Astrocyte (in vitro differentiated cells and primary cell): ENCODE measurements around the gene PARVB. TPM values are rescaled to one million over a fixed set of nuclear protein-coding genes. Genes with fewer than 3 reads are reported as not detected.

ENCODE experiments used
- DNase-seq: peaks from one replicate; pipeline ENCODE4 v3.0.0-alpha.2; 2010; ENCODE audit warnings: low read depth
- FAIRE-seq: peaks from 2 replicates; lab custom pipeline; 2011; peaks lifted over from hg19 to GRCh38; lab: Jason Lieb, UNC
- H2AFZ ChIP-seq: 2 replicates; pipeline ENCODE4 v1.6.0; 2012; ENCODE audit warnings: low read depth, low read length, inconsistent platforms
- H3K27ac ChIP-seq: 2 replicates; pipeline ENCODE4 v1.5.1; 2011; ENCODE audit warnings: low read depth, low read length, inconsistent platforms
- H3K27me3 ChIP-seq: 2 replicates; pipeline ENCODE4 v1.6.0; 2011; ENCODE audit warnings: low read length, inconsistent platforms; ENCODE audit not compliant: insufficient read depth
- H3K36me3 ChIP-seq: 2 replicates; pipeline ENCODE4 v1.5.1; 2011; ENCODE audit warnings: low read length, inconsistent platforms; ENCODE audit not compliant: insufficient read depth
- H3K4me1 ChIP-seq: 2 replicates; pipeline ENCODE4 v1.5.1; 2011; ENCODE audit warnings: low read length, inconsistent platforms; ENCODE audit not compliant: insufficient read depth
- H3K4me2 ChIP-seq: 2 replicates; pipeline ENCODE4 v1.6.0; 2012; ENCODE audit warnings: low read length, inconsistent platforms
- H3K4me3 ChIP-seq: 2 replicates; pipeline ENCODE4 v1.5.1; 2011; ENCODE audit warnings: low read depth, mild to moderate bottlenecking, low read length, inconsistent platforms; ENCODE audit not compliant: insufficient read depth
- H3K79me2 ChIP-seq: 2 replicates; pipeline ENCODE4 v1.6.0; 2012; ENCODE audit warnings: mild to moderate bottlenecking, low read length, inconsistent platforms; ENCODE audit not compliant: insufficient read depth
- H3K9ac ChIP-seq: 2 replicates; pipeline ENCODE4 v1.6.0; 2012; ENCODE audit warnings: mild to moderate bottlenecking, low read length, inconsistent platforms
- H3K9me3 ChIP-seq: 2 replicates; pipeline ENCODE4 v1.5.1; 2012; ENCODE audit warnings: low read depth, mild to moderate bottlenecking, low read length, inconsistent platforms; ENCODE audit not compliant: insufficient read depth
- H4K20me1 ChIP-seq: 2 replicates; pipeline ENCODE4 v1.6.0; 2012; ENCODE audit warnings: low read length, inconsistent platforms; ENCODE audit not compliant: insufficient read depth
- H3K27ac Mint-ChIP-seq: one replicate; pipeline ENCODE4 v1.8.0; 2021; ENCODE audit warnings: mild to moderate bottlenecking, mixed read lengths; ENCODE audit not compliant: unreplicated experiment
- H3K27me3 Mint-ChIP-seq: one replicate; pipeline ENCODE4 v1.8.0; 2021; ENCODE audit warnings: low read depth, mixed read lengths; ENCODE audit not compliant: unreplicated experiment
- H3K36me3 Mint-ChIP-seq: one replicate; pipeline ENCODE4 v1.8.0; 2021; ENCODE audit warnings: low read depth, mixed read lengths; ENCODE audit not compliant: unreplicated experiment
- H3K4me1 Mint-ChIP-seq: one replicate; pipeline ENCODE4 v1.8.0; 2021; ENCODE audit warnings: low read depth, mixed read lengths; ENCODE audit not compliant: unreplicated experiment
- H3K4me3 Mint-ChIP-seq: one replicate; pipeline ENCODE4 v1.8.0; 2021; ENCODE audit warnings: mild to moderate bottlenecking, moderate library complexity, mixed read lengths; ENCODE audit not compliant: unreplicated experiment
- H3K9me3 Mint-ChIP-seq: one replicate; pipeline ENCODE4 v1.8.0; 2021; ENCODE audit warnings: mild to moderate bottlenecking, mixed read lengths; ENCODE audit not compliant: unreplicated experiment
- EZH2 ChIP-seq: IDR thresholded peaks from 2 replicates; pipeline ENCODE4 v1.6.1; 2012; ENCODE audit warnings: mild to moderate bottlenecking, low read length, inconsistent platforms; ENCODE audit not compliant: insufficient read depth
- total RNA-seq: library from RNA; stranded (reverse); gene quantifications from 2 replicates; pipeline ENCODE4 v1.2.1, GENCODE V29; 2021
- TF ChIP-seq, protein P1 (sequence below): IDR thresholded peaks from 2 replicates; pipeline ENCODE4 v1.5.1; 2011; ENCODE audit warnings: low read depth, mild to moderate bottlenecking, inconsistent platforms, low read length, moderate library complexity; ENCODE audit not compliant: insufficient read depth

Gene PARVB
- total RNA-seq, 1 donor from 2014 or later, result 22.0 TPM

DNA sequence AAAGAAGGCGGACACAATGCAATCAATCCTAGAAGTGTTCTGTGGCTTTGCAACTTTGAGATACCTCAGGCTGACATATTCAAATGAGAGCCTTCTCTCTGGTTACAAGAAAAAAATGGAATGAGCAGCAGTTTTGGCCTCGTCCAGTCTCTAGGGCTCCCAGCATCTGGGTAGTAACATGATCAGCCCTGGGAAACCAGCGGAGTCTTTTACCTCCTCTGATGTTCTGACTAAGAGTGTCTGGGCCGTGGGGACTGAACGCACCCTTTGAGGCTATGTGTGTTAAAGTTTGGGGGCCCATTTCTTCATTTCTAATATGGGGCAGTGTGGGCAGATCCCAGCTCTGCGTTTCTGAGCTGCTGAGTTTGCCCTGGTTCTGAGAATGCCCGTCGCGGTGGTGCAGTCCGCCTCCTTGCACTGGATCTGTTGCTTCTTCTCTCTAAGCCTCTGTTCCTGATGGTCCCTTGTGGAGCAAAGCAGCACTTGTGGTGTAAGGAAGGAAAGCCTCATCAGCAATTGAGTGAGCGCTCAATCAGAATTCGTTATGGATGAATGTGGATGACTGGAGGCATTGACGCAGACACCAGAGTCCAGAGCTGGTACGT is 8.1 kb downstream of the PARVB start:
- Mint-ChIP-seq H3K9me3 (no peaks in the 10 kb centered on the region), H3K36me3 (no peaks in the 10 kb centered on the region), H3K4me1 (peaks cover 14% of the 10 kb centered on the region), H3K27me3 (peaks cover 1% of the 10 kb centered on the region), H3K4me3 (no peak overlapping the region), H3K27ac (peak overlapping the region; percentile 75)
- Histone ChIP-seq H3K4me1 (peaks cover 10% of the 10 kb centered on the region), H3K9me3 (peaks cover 3% of the 10 kb centered on the region), H2AFZ (no peak overlapping the region), H3K36me3 (no peaks in the 10 kb centered on the region), H3K9ac (no peak overlapping the region), H3K27me3 (no peaks in the 10 kb centered on the region), H4K20me1 (peaks cover 14% of the 10 kb centered on the region), H3K4me3 (no peak overlapping the region), H3K27ac (no peak overlapping the region), H3K4me2 (no peak overlapping the region), H3K79me2 (peaks cover 64% of the 10 kb centered on the region)
- DNase-seq (peak; percentile 41), FAIRE-seq (no peak)
- TF ChIP-seq EZH2, result no peak
- TF ChIP-seq, protein P1, sequence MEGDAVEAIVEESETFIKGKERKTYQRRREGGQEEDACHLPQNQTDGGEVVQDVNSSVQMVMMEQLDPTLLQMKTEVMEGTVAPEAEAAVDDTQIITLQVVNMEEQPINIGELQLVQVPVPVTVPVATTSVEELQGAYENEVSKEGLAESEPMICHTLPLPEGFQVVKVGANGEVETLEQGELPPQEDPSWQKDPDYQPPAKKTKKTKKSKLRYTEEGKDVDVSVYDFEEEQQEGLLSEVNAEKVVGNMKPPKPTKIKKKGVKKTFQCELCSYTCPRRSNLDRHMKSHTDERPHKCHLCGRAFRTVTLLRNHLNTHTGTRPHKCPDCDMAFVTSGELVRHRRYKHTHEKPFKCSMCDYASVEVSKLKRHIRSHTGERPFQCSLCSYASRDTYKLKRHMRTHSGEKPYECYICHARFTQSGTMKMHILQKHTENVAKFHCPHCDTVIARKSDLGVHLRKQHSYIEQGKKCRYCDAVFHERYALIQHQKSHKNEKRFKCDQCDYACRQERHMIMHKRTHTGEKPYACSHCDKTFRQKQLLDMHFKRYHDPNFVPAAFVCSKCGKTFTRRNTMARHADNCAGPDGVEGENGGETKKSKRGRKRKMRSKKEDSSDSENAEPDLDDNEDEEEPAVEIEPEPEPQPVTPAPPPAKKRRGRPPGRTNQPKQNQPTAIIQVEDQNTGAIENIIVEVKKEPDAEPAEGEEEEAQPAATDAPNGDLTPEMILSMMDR, result no peak

DNA sequence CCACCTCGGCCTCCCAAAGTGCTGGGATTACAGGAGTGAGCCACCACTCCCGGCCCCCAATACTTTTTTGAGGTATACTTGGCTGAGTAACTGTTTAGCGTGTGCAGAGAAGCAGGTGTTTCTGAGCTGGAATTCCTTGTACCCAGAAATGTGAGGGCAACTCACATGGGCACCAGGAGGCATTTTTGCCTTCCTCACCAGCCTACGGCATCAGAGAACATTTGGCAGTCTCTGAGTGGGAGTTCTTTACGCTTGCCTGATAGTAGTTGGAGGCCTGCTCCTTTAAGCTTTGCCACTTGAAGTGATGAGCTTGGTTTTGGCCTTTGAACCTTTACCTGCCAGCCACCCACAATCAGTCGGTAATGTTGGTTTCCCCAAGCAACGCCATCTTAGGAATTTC is 9.2 kb downstream of the PARVB start:
- H3K4me3 ChIP-seq, result no peak overlapping the region
- Mint-ChIP-seq H3K9me3 (no peaks in the 10 kb centered on the region), H3K36me3 (no peaks in the 10 kb centered on the region), H3K4me3 (no peak overlapping the region), H3K4me1 (peaks cover 22% of the 10 kb centered on the region), H3K27me3 (no peaks in the 10 kb centered on the region), H3K27ac (peak overlapping the region; percentile 18)
- no peak for TF ChIP-seq EZH2
- TF ChIP-seq, protein P1, result no peak
- no peak overlapping the region for H3K9ac ChIP-seq
- H3K27ac ChIP-seq, result no peak overlapping the region
- FAIRE-seq (no peak), DNase-seq (no peak)
- peaks cover 16% of the 10 kb centered on the region for H4K20me1 ChIP-seq
- no peaks in the 10 kb centered on the region for H3K27me3 ChIP-seq
- no peak overlapping the region for H2AFZ ChIP-seq
- H3K36me3 ChIP-seq, result no peaks in the 10 kb centered on the region
- no peak overlapping the region for H3K4me2 ChIP-seq
- H3K9me3 ChIP-seq, result peaks cover 3% of the 10 kb centered on the region
- H3K79me2 ChIP-seq, result peaks cover 59% of the 10 kb centered on the region
- H3K4me1 ChIP-seq, result peaks cover 18% of the 10 kb centered on the region

DNA sequence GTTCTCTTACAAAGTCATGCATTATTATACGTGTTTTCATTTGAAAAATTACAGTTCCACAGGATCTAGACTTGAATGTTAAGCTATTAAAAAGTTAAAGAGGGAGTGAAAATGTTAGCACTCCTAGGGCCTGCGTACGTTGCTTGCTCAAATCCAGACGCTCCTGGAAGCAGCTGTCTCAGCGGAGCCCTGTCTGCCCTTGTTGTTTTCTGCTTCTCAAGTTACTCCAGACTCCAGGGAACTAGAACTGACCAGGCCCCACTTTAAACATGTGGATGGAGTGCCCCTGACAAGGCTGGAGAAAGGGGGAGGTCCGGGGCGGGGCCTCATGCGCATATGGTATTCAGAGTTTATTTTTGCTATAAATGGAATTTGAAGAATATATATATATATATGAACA is 9.6 kb downstream of the PARVB start:
- no peak overlapping the region for H3K27ac ChIP-seq
- no peaks in the 10 kb centered on the region for H3K36me3 Mint-ChIP-seq
- no peak overlapping the region for H3K4me2 ChIP-seq
- H3K27ac Mint-ChIP-seq, result no peak overlapping the region
- no peaks in the 10 kb centered on the region for H3K27me3 ChIP-seq
- no peak overlapping the region for H3K4me3 ChIP-seq
- H3K79me2 ChIP-seq, result peaks cover 55% of the 10 kb centered on the region
- H3K36me3 ChIP-seq, result no peaks in the 10 kb centered on the region
- peaks cover 23% of the 10 kb centered on the region for H3K4me1 Mint-ChIP-seq
- peaks cover 16% of the 10 kb centered on the region for H4K20me1 ChIP-seq
- H3K4me3 Mint-ChIP-seq, result no peak overlapping the region
- TF ChIP-seq EZH2, result no peak
- TF ChIP-seq, protein P1, result no peak
- DNase-seq, result no peak
- no peak overlapping the region for H2AFZ ChIP-seq
- no peak for FAIRE-seq
- H3K27me3 Mint-ChIP-seq, result no peaks in the 10 kb centered on the region
- H3K4me1 ChIP-seq, result peaks cover 19% of the 10 kb centered on the region
- H3K9ac ChIP-seq, result no peak overlapping the region
- peaks cover 3% of the 10 kb centered on the region for H3K9me3 ChIP-seq
- no peaks in the 10 kb centered on the region for H3K9me3 Mint-ChIP-seq
